ENCODE data around the gene ACO2. TPM values are rescaled to one million over a fixed set of nuclear protein-coding genes. Genes with fewer than 3 reads are reported as not detected.

ACO2 gene
- total and polyA plus RNA-seq, 2 of the 13 experiments (the other 11 are each of a cell fraction or from before 2014, with no cell fraction given): 19.2 to 45.6 TPM

DNA sequence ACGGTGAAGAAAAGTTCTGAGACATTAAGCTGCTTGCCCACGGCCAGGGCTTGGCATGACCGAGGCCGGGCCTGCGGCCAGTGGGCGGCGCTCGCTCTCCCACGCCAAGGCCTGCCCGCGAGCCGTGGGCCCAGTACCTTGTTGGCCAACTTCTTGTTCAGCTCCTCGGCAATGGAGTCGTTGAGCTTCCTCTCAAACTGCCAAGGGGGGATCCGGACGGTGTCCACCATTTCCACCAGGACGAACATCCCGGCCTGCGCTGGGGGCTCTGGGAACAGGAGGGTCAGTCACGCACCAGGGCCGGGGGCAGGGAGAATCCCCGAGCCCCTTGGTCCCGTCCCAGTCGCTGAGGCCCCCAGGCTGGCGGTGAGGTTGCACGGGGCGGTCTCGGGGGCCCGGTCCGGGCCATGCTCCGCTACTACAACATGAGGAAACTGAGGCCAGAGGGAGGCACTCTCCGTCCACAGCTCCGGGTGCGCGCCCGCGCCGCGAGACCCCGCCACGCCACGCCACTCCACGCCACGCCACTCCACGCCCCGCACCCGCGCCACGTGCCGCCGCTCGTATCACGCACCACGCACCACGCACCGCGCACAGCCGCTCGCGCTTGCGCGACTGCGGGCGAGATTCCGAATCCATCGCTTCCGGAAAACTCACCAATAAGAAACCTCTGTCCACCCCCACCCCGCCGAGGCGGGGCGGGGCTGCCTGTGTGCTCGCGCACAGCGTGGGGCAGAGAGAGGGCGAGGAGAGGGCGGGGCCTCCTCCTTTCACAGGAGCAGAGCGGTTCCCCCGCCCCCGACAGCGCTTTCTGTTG lies 75.1 kb downstream of the ACO2 start, which contains the start of gene POLR3H (continued):
- peak; percentile 84; the same call in 1 of the 2 replicates for TF ChIP-seq ZNF891 (CRISPR knock-in tag; IDR thresholded peaks at IDR 0.05)
- TF ChIP-seq CBX1 (IDR thresholded peaks at IDR 0.05; ENCODE audit: low read depth): no peak
- TF ChIP-seq ZBTB10 (CRISPR knock-in tag; IDR thresholded peaks at IDR 0.05; ENCODE audit: borderline replicate concordance): no peak
- peak; percentile 85 for TF ChIP-seq SAFB2 (CRISPR knock-in tag; IDR thresholded peaks at IDR 0.05; ENCODE audit: borderline replicate concordance, low read depth)
- TF ChIP-seq CENPX (CRISPR knock-in tag; IDR thresholded peaks at IDR 0.05): no peak
- TF ChIP-seq ZBTB8A (CRISPR knock-in tag; IDR thresholded peaks at IDR 0.05; ENCODE audit: borderline replicate concordance, low read depth): no peak
- peak; percentile 99 for TF ChIP-seq MAZ (IDR thresholded peaks at IDR 0.05; ENCODE audit: borderline replicate concordance, low read depth, low read length)
- TF ChIP-seq MAZ (CRISPR knock-in tag; IDR thresholded peaks at IDR 0.05; ENCODE audit: low read depth): peak; percentile 90
- no peak for TF ChIP-seq ZNF746 (CRISPR knock-in tag; IDR thresholded peaks at IDR 0.05)
- no peak for TF ChIP-seq ZNF646 (CRISPR knock-in tag; IDR thresholded peaks at IDR 0.05)
- no peak for TF ChIP-seq ZNF251 (CRISPR knock-in tag; IDR thresholded peaks at IDR 0.05)
- TF ChIP-seq CENPBD1 (CRISPR knock-in tag; IDR thresholded peaks at IDR 0.05; ENCODE audit: borderline replicate concordance, low read depth): no peak
- TF ChIP-seq CSRNP1 (CRISPR knock-in tag; IDR thresholded peaks at IDR 0.05): no peak
- TF ChIP-seq CBFB (CRISPR knock-in tag; IDR thresholded peaks at IDR 0.05): no peak

Measured in HepG2 (cell line).